CD4-positive, alpha-beta T cell treated with Interleukin-1 beta for 1 hour (primary cell): ENCODE results near the gene SSBP4.
"Not testable (repeated sequence)": the region's sequence is repeated elsewhere in the genome, so short reads cannot be mapped to it uniquely, and the experiment has no call there.

Experiments used
- DNase-seq, 2 donors: peaks; one replicate each; pipeline ENCODE4 v3.0.0-alpha.2; 2020 to 2022

SSBP4 gene

GRCh38 chr19:18419195-18419698 lies at the start of gene SSBP4:
Gene SSBP4 (plus strand): TSS chr19:18419398. CDS start chr19:18419649, 251 bp downstream.
- DNase-seq = peak; percentile 74 to 77

- DNase-seq = no peak
Measured at GRCh38 chr19:18373407-18373891, 45.7 kb upstream of the SSBP4 start.

- DNase-seq = peak; percentile 58 to 87
Measured at GRCh38 chr19:18373892-18374629, 45.1 kb upstream of the SSBP4 start.

- no peak for DNase-seq
Measured at GRCh38 chr19:18377026-18377425, 42.2 kb upstream of the SSBP4 start.

- DNase-seq = peak in 1 of 2 donors; percentile 48
Measured at GRCh38 chr19:18379803-18380747, 39.1 kb upstream of the SSBP4 start.

GRCh38 chr19:18380843-18381242 lies 38.4 kb upstream of the SSBP4 start:
- DNase-seq = no peak

- DNase-seq = not testable (repeated sequence)
Measured at GRCh38 chr19:18383622-18384021, 35.6 kb upstream of the SSBP4 start.

- DNase-seq = no peak
Measured at GRCh38 chr19:18384775-18385174, 34.4 kb upstream of the SSBP4 start.

GRCh38 chr19:18385359-18385674 lies 33.9 kb upstream of the SSBP4 start:
- no peak for DNase-seq

- DNase-seq = no peak
Measured at GRCh38 chr19:18385675-18386542, 33.3 kb upstream of the SSBP4 start, which contains the start of gene GDF15. Gene GDF15 (plus strand): TSS chr19:18386158. CDS start chr19:18386190, 32 bp downstream.

- DNase-seq = no peak
Measured at GRCh38 chr19:18386543-18387271, 32.5 kb upstream of the SSBP4 start.

GRCh38 chr19:18388100-18388959 lies 30.9 kb upstream of the SSBP4 start:
- peak; percentile 86 for DNase-seq

- DNase-seq = no peak
Measured at GRCh38 chr19:18388960-18389725, 30.1 kb upstream of the SSBP4 start.

GRCh38 chr19:18389726-18390064 lies 29.5 kb upstream of the SSBP4 start:
- no peak for DNase-seq

- no peak for DNase-seq
Measured at GRCh38 chr19:18390065-18390907, 28.9 kb upstream of the SSBP4 start.

GRCh38 chr19:18391509-18392075 lies 27.6 kb upstream of the SSBP4 start:
- DNase-seq = no peak

- peak in 1 of 2 donors; percentile 76 for DNase-seq
Measured at GRCh38 chr19:18392417-18392816, 26.8 kb upstream of the SSBP4 start.

- no peak for DNase-seq
Measured at GRCh38 chr19:18392926-18393325, 26.3 kb upstream of the SSBP4 start.

GRCh38 chr19:18393836-18394235 lies 25.4 kb upstream of the SSBP4 start:
- DNase-seq = peak in 1 of 2 donors; percentile 42
